Nephron (organoid): ENCODE data around the gene ZNF407.

Experiments used
- H3K27ac Mint-ChIP-seq, 3 experiments: 2 replicates each; pipeline ENCODE4 v1.8.0; 2020; ENCODE audit warnings: mixed read lengths in 3 of 3, mild to moderate bottlenecking in 2 of 3, moderate library complexity in 1 of 3
- H3K27me3 Mint-ChIP-seq: 2 replicates; pipeline ENCODE4 v1.8.0; 2021; ENCODE audit warnings: low read depth, mild to moderate bottlenecking, moderate library complexity, mixed read lengths
- H3K36me3 Mint-ChIP-seq: 2 replicates; pipeline ENCODE4 v1.8.0; 2020; ENCODE audit warnings: low read depth, mixed read lengths
- H3K4me1 Mint-ChIP-seq: 2 replicates; pipeline ENCODE4 v1.8.0; 2020; ENCODE audit warnings: mixed read lengths
- H3K4me3 Mint-ChIP-seq, 3 experiments: 2 replicates each; pipeline ENCODE4 v1.8.0; 2020; ENCODE audit warnings: mild to moderate bottlenecking in 3 of 3, mixed read lengths in 3 of 3, moderate library complexity in 2 of 3
- H3K9me3 Mint-ChIP-seq: 2 replicates; pipeline ENCODE4 v1.8.0; 2020; ENCODE audit warnings: mixed read lengths
- CTCF ChIP-seq, 3 experiments: fragments of 200-600 bp; sonication (generic); IDR thresholded peaks; one replicate each; pipeline ENCODE4 v1.5.0; 2021; ENCODE audit warnings: antibody characterized with exemption in 3 of 3; ENCODE audit not compliant: unreplicated experiment in 3 of 3

Gene ZNF407

GRCh38 chr18:74996996-74997395, 399.3 kb downstream of the ZNF407 start:
- H3K27ac Mint-ChIP-seq, result no peak overlapping the region
- H3K4me3 Mint-ChIP-seq, result no peak overlapping the region
- H3K9me3 Mint-ChIP-seq, result no peaks in the 10 kb centered on the region
- peaks cover 31% of the 10 kb centered on the region for H3K4me1 Mint-ChIP-seq
- no peak for TF ChIP-seq CTCF (IDR thresholded peaks at IDR 0.05; ENCODE audit: unreplicated experiment in 3 of 3)
- peaks cover under 1% of the 10 kb centered on the region for H3K27me3 Mint-ChIP-seq
- no peaks in the 10 kb centered on the region for H3K36me3 Mint-ChIP-seq

GRCh38 chr18:75000920-75001319, 403.2 kb downstream of the ZNF407 start:
- H3K27ac Mint-ChIP-seq, result no peak overlapping the region
- H3K27me3 Mint-ChIP-seq, result peaks cover 3% of the 10 kb centered on the region
- peaks cover 19% of the 10 kb centered on the region for H3K4me1 Mint-ChIP-seq
- no peak for TF ChIP-seq CTCF (IDR thresholded peaks at IDR 0.05; ENCODE audit: unreplicated experiment in 3 of 3)
- no peaks in the 10 kb centered on the region for H3K36me3 Mint-ChIP-seq
- H3K9me3 Mint-ChIP-seq, result no peaks in the 10 kb centered on the region
- no peak overlapping the region for H3K4me3 Mint-ChIP-seq

- no peak for TF ChIP-seq CTCF (IDR thresholded peaks at IDR 0.05; ENCODE audit: unreplicated experiment in 3 of 3)
- peaks cover 7% of the 10 kb centered on the region for H3K27me3 Mint-ChIP-seq
- H3K9me3 Mint-ChIP-seq, result no peaks in the 10 kb centered on the region
- H3K36me3 Mint-ChIP-seq, result no peaks in the 10 kb centered on the region
- no peak overlapping the region for H3K27ac Mint-ChIP-seq
- H3K4me3 Mint-ChIP-seq, result no peak overlapping the region
- peaks cover 13% of the 10 kb centered on the region for H3K4me1 Mint-ChIP-seq
Measured at GRCh38 chr18:75003039-75003438, 405.4 kb downstream of the ZNF407 start.

- Mint-ChIP-seq H3K4me1 (peaks cover 13% of the 10 kb centered on the region), H3K4me3 (no peak overlapping the region), H3K27me3 (peaks cover 7% of the 10 kb centered on the region), H3K27ac (peak overlapping the region in 1 of 3 experiments; percentile 15), H3K9me3 (peaks cover 2% of the 10 kb centered on the region), H3K36me3 (no peaks in the 10 kb centered on the region)
- TF ChIP-seq CTCF (IDR thresholded peaks at IDR 0.05; ENCODE audit: unreplicated experiment in 3 of 3), result no peak
Measured at GRCh38 chr18:75003764-75004690, 406.4 kb downstream of the ZNF407 start.

- H3K9me3 Mint-ChIP-seq, result peaks cover 2% of the 10 kb centered on the region
- peaks cover 20% of the 10 kb centered on the region for H3K4me1 Mint-ChIP-seq
- H3K4me3 Mint-ChIP-seq, result no peak overlapping the region
- no peak for TF ChIP-seq CTCF (IDR thresholded peaks at IDR 0.05; ENCODE audit: unreplicated experiment in 3 of 3)
- no peaks in the 10 kb centered on the region for H3K36me3 Mint-ChIP-seq
- peaks cover 7% of the 10 kb centered on the region for H3K27me3 Mint-ChIP-seq
- H3K27ac Mint-ChIP-seq, result no peak overlapping the region
Measured at GRCh38 chr18:75005626-75006025, 408.0 kb downstream of the ZNF407 start.

- peaks cover 4% of the 10 kb centered on the region for H3K27me3 Mint-ChIP-seq
- peaks cover 2% of the 10 kb centered on the region for H3K9me3 Mint-ChIP-seq
- H3K4me1 Mint-ChIP-seq, result peaks cover 20% of the 10 kb centered on the region
- no peak overlapping the region for H3K4me3 Mint-ChIP-seq
- no peak overlapping the region for H3K27ac Mint-ChIP-seq
- TF ChIP-seq CTCF (IDR thresholded peaks at IDR 0.05; ENCODE audit: unreplicated experiment in 3 of 3), result no peak
- no peaks in the 10 kb centered on the region for H3K36me3 Mint-ChIP-seq
Measured at GRCh38 chr18:75008186-75008585, 410.5 kb downstream of the ZNF407 start.
